A549 (cell line): ENCODE data around the gene PARD6G. TPM values are rescaled to one million over a fixed set of nuclear protein-coding genes. Genes with fewer than 3 reads are reported as not detected.

Experiments
- ATAC-seq, 2 experiments: fragments of 200-7000 bp in 1 of 2; fragments of >200 bp in 1 of 2; cut with Nextera tagmentation in 1 of 2; cut with Tn5 transposase in 1 of 2; 3 replicates each; pipeline versions ENCODE4 v1.8.0 to v1.9.1; 2018 to 2020; ENCODE audit warnings: mild to moderate bottlenecking in 1 of 2, moderate library complexity in 1 of 2
- CTCF ChIA-PET: fragments of 300-600 bp; sonication (Branson Sonifier 250); formaldehyde crosslinking; extraction: SDS; loops from one replicate; lab custom pipeline; 2021; ENCODE audit warnings: antibody characterized with exemption, inconsistent platforms; lab: Yijun Ruan, JAX
- POLR2A ChIA-PET: fragments of 350-600 bp; formaldehyde crosslinking; extraction: SDS; loops from one replicate; lab custom pipeline; 2021; ENCODE audit warnings: antibody characterized with exemption, inconsistent platforms; lab: Yijun Ruan, JAX
- DNase-seq, 2 experiments: peaks; one replicate each; pipeline versions ENCODE4 v3.0.0 to v3.0.0-alpha.2; 2011 to 2016; ENCODE audit warnings: low read depth in 1 of 2, low spot score in 1 of 2
- FAIRE-seq: peaks from 2 replicates; lab custom pipeline; 2011; peaks lifted over from hg19 to GRCh38; lab: Jason Lieb, UNC
- H3K27ac ChIP-seq, 2 experiments: fragments of >200 bp; sonication (Bioruptor Twin); formaldehyde crosslinking; 3 replicates each; pipeline ENCODE4 v1.5.1; 2016 to 2017
- H3K4me1 ChIP-seq: fragments of >200 bp; sonication (Bioruptor Twin); formaldehyde crosslinking; 3 replicates; pipeline ENCODE4 v1.6.1; 2016
- H3K4me2 ChIP-seq: fragments of >200 bp; sonication (Bioruptor Twin); formaldehyde crosslinking; 3 replicates; pipeline ENCODE4 v1.6.1; 2016
- H3K4me3 ChIP-seq: fragments of >200 bp; sonication (Bioruptor Twin); formaldehyde crosslinking; 3 replicates; pipeline ENCODE4 v1.5.1; 2016
- H3K9me3 ChIP-seq: fragments of >200 bp; sonication (Bioruptor Twin); formaldehyde crosslinking; 3 replicates; pipeline ENCODE4 v1.6.1; 2016
- CBX2 ChIP-seq: fragments of 200-600 bp; sonication (generic); IDR thresholded peaks from 2 replicates; pipeline ENCODE4 v1.6.1; 2016; ENCODE audit warnings: low read depth, mild to moderate bottlenecking, borderline replicate concordance
- CHD2 ChIP-seq: fragments of 150-350 bp; IDR thresholded peaks from 2 replicates; pipeline ENCODE4 v1.6.1; 2014; ENCODE audit warnings: low read length; ENCODE audit not compliant: partially characterized antibody
- CTCF ChIP-seq: fragments of >200 bp; sonication (Bioruptor Twin); formaldehyde crosslinking; IDR thresholded peaks from 3 replicates; pipeline ENCODE4 v1.5.1; 2016
- EHMT2 ChIP-seq: fragments of 200-600 bp; sonication (generic); IDR thresholded peaks from 2 replicates; pipeline ENCODE4 v1.6.1; 2016; ENCODE audit warnings: antibody characterized with exemption, low read depth, mild to moderate bottlenecking, moderate library complexity
- ELK1 ChIP-seq: fragments of 150-350 bp; IDR thresholded peaks from 2 replicates; pipeline ENCODE4 v1.6.1; 2014; ENCODE audit warnings: low read depth, mild to moderate bottlenecking, low read length
- FOSB ChIP-seq: fragments of 250-450 bp; sonication (Bioruptor Pico); IDR thresholded peaks from 2 replicates; pipeline ENCODE4 v1.5.0; 2020; ENCODE audit warnings: mild to moderate bottlenecking, moderate library complexity
- FOSL2 ChIP-seq, 2 experiments: fragments of 450-650 bp in 1 of 2; fragments of >200 bp in 1 of 2; sonication (Bioruptor Twin) in 1 of 2; formaldehyde crosslinking; IDR thresholded peaks; 2 replicates each; pipeline versions ENCODE4 v1.5.0 to v1.6.1; 2016 to 2020; ENCODE audit warnings: mild to moderate bottlenecking in 1 of 2, moderate library complexity in 1 of 2
- HDAC2 ChIP-seq: fragments of 200-600 bp; sonication (generic); IDR thresholded peaks from 2 replicates; pipeline ENCODE4 v1.6.1; 2016
- HEYL ChIP-seq: fragments of 250-450 bp; sonication (Bioruptor Pico); IDR thresholded peaks from 2 replicates; pipeline ENCODE4 v1.8.0; 2021; ENCODE audit warnings: mild to moderate bottlenecking, moderate library complexity
- HOXA7 ChIP-seq: fragments of 250-450 bp; sonication (Bioruptor Pico); IDR thresholded peaks from 2 replicates; pipeline ENCODE4 v1.5.0; 2020; ENCODE audit warnings: mild to moderate bottlenecking, moderate library complexity
- HOXB13 ChIP-seq: fragments of 250-450 bp; sonication (Bioruptor Pico); IDR thresholded peaks from 2 replicates; pipeline ENCODE4 v1.5.0; 2020; ENCODE audit warnings: low read depth, mild to moderate bottlenecking, moderate library complexity
- JUN ChIP-seq, 2 experiments: fragments of >200 bp; sonication (Bioruptor Twin); formaldehyde crosslinking; IDR thresholded peaks; 2 replicates in 1 of 2; 3 replicates in 1 of 2; pipeline ENCODE4 v1.6.1; 2016 to 2017
- KDM5A ChIP-seq: fragments of 200-600 bp; sonication (generic); IDR thresholded peaks from 2 replicates; pipeline ENCODE4 v1.6.1; 2016; ENCODE audit warnings: antibody characterized with exemption, mild to moderate bottlenecking
- NPAS2 ChIP-seq: fragments of 250-450 bp; sonication (Bioruptor Pico); IDR thresholded peaks from 2 replicates; pipeline ENCODE4 v1.8.0; 2022; ENCODE audit warnings: mild to moderate bottlenecking, moderate library complexity, borderline replicate concordance
- NR3C1 ChIP-seq: fragments of >200 bp; sonication (Bioruptor Twin); formaldehyde crosslinking; IDR thresholded peaks from 3 replicates; pipeline ENCODE4 v1.6.1; 2017
- PHF8 ChIP-seq: fragments of 200-600 bp; sonication (generic); IDR thresholded peaks from 2 replicates; pipeline ENCODE4 v1.6.1; 2016; ENCODE audit warnings: low read depth, mild to moderate bottlenecking, antibody characterized with exemption, moderate library complexity, borderline replicate concordance
- POLR2AphosphoS2 ChIP-seq: conservative IDR thresholded peaks from 2 replicates; pipeline ENCODE4 v1.6.1; 2012; ENCODE audit warnings: low read length, improper control_type of control experiment, inconsistent platforms
- RCOR1 ChIP-seq: fragments of 150-350 bp; IDR thresholded peaks from 2 replicates; pipeline ENCODE4 v1.6.1; 2014; ENCODE audit warnings: antibody characterized with exemption, low read length, low read depth
- RFX5 ChIP-seq: fragments of 450-650 bp; IDR thresholded peaks from 2 replicates; pipeline ENCODE4 v1.7.1; 2014; ENCODE audit warnings: antibody characterized with exemption, mild to moderate bottlenecking, moderate library complexity
- SMC3 ChIP-seq: fragments of >200 bp; sonication (Bioruptor Twin); formaldehyde crosslinking; IDR thresholded peaks from 3 replicates; pipeline ENCODE4 v1.6.1; 2018; ENCODE audit warnings: inconsistent platforms
- SREBF2 ChIP-seq: fragments of 450-650 bp; IDR thresholded peaks from 2 replicates; pipeline ENCODE4 v1.6.1; 2014; ENCODE audit warnings: mild to moderate bottlenecking, moderate library complexity
- TFCP2L1 ChIP-seq: fragments of 250-450 bp; sonication (Bioruptor Pico); IDR thresholded peaks from 2 replicates; pipeline ENCODE4 v1.5.0; 2021; ENCODE audit warnings: mild to moderate bottlenecking
- TP53 ChIP-seq: fragments of 250-450 bp; sonication (Bioruptor Pico); IDR thresholded peaks from 2 replicates; pipeline ENCODE4 v1.5.0; 2021; ENCODE audit warnings: mild to moderate bottlenecking, moderate library complexity
- ZC3H11A ChIP-seq: fragments of 450-650 bp; IDR thresholded peaks from 2 replicates; pipeline ENCODE4 v1.6.1; 2014; ENCODE audit warnings: antibody characterized with exemption, mild to moderate bottlenecking
- ZNF302 ChIP-seq: fragments of 250-450 bp; sonication (Bioruptor Pico); IDR thresholded peaks from 2 replicates; pipeline ENCODE4 v1.9.0; 2021; ENCODE audit warnings: inconsistent platforms, mild to moderate bottlenecking, moderate library complexity
- WGBS: methylation state at CpG from one replicate; pipeline ENCODE4 v1.1.6; 2017; ENCODE audit errors: missing lambda C conversion rate; 5-methylcytosine and 5-hydroxymethylcytosine counted together
- polyA plus RNA-seq, 4 experiments: library from polyadenylated mRNA; depleted of rRNA in 3 of 4; stranded (reverse); fragments of >200 nt; fragmentation: RNase III in 1 of 4; extraction: RNeasy Plus Mini Kit Qiagen cat#74134 plus additional on column Dnase treatment in 1 of 4; gene quantifications; 2 replicates in 3 of 4; 3 replicates in 1 of 4; pipeline ENCODE4 v1.2.3, GENCODE V29; 2011 to 2017
- TF ChIP-seq, protein P1 (sequence below): fragments of 450-650 bp; IDR thresholded peaks from 2 replicates; pipeline ENCODE4 v1.6.1; 2014; ENCODE audit warnings: antibody characterized with exemption
- TF ChIP-seq, protein P2 (sequence below): fragments of 200-600 bp; sonication (generic); IDR thresholded peaks from 2 replicates; pipeline ENCODE4 v1.6.1; 2016; ENCODE audit warnings: antibody characterized with exemption, mild to moderate bottlenecking, moderate library complexity

PARD6G gene
- polyA plus RNA-seq, 2 of the 4 experiments (the other 2 are of a cell fraction), result 1.6 to 2.3 TPM

DNA sequence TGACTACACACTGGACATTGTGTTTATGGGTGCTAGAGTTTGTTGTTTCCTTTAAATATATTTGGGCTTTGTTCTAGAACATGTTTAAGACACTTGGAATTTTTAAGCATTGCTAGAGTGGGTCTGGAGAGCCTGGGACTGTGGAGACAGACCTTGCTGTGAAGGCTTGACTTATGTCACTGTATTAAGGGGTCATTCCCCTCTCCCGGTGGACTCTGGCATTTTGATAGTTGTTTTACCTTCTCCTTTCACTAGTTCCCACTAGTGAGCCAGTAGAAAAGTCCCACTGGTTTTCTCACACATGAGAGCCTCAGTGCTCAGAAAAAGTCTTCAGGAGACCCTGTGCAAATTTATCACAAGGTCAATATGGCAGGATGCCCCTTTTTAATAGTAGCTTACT lies 119.7 kb downstream of the PARD6G start:
- H3K4me1 ChIP-seq, result no peaks in the 10 kb centered on the region
- TF ChIP-seq HOXB13 (CRISPR knock-in tag), result no peak
- no peak for TF ChIP-seq EHMT2
- no peak for TF ChIP-seq TFCP2L1 (CRISPR knock-in tag)
- no peak for TF ChIP-seq CHD2
- TF ChIP-seq CBX2, result no peak
- no peak for TF ChIP-seq POLR2AphosphoS2
- TF ChIP-seq CTCF, result no peak
- no peak for TF ChIP-seq HOXA7 (CRISPR knock-in tag)
- no peak for TF ChIP-seq ELK1
- TF ChIP-seq ZNF302 (CRISPR knock-in tag), result no peak
- no peak for TF ChIP-seq HDAC2
- TF ChIP-seq TP53 (CRISPR knock-in tag), result no peak
- no peak for TF ChIP-seq JUN (IDR thresholded peaks at IDR 0.05)
- no peak for TF ChIP-seq NR3C1
- no peak for TF ChIP-seq KDM5A
- FAIRE-seq (no peak), ATAC-seq (no peak), DNase-seq (no peak)
- H3K4me3 ChIP-seq, result no peak overlapping the region
- H3K27ac ChIP-seq, result no peak overlapping the region
- ChIA-PET POLR2A (no interaction called here), CTCF (no interaction called here)
- whole genome bisulfite sequencing, result 89% methylated on average over 1 of the region's 1 CpG
- no peaks in the 10 kb centered on the region for H3K9me3 ChIP-seq
- no peak overlapping the region for H3K4me2 ChIP-seq

GRCh38 chr18:80126797-80127196 lies 120.5 kb downstream of the PARD6G start:
- no peak overlapping the region for H3K27ac ChIP-seq
- no peaks in the 10 kb centered on the region for H3K9me3 ChIP-seq
- FAIRE-seq (no peak), ATAC-seq (no peak)
- H3K4me1 ChIP-seq, result no peaks in the 10 kb centered on the region
- TF ChIP-seq SREBF2 (no peak), TFCP2L1 (CRISPR knock-in tag) (no peak), ZC3H11A (no peak), RCOR1 (no peak), FOSL2 (IDR thresholded peaks at IDR 0.05) (no peak), FOSL2 (CRISPR knock-in tag; IDR thresholded peaks at IDR 0.05) (no peak), FOSB (CRISPR knock-in tag) (no peak), HEYL (CRISPR knock-in tag) (no peak), RFX5 (no peak), PHF8 (no peak), EHMT2 (no peak), SMC3 (no peak), NPAS2 (CRISPR knock-in tag) (no peak), CHD2 (no peak), HOXA7 (CRISPR knock-in tag) (no peak)
- TF ChIP-seq, protein P1, sequence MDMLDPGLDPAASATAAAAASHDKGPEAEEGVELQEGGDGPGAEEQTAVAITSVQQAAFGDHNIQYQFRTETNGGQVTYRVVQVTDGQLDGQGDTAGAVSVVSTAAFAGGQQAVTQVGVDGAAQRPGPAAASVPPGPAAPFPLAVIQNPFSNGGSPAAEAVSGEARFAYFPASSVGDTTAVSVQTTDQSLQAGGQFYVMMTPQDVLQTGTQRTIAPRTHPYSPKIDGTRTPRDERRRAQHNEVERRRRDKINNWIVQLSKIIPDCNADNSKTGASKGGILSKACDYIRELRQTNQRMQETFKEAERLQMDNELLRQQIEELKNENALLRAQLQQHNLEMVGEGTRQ, result no peak
- TF ChIP-seq, protein P2, sequence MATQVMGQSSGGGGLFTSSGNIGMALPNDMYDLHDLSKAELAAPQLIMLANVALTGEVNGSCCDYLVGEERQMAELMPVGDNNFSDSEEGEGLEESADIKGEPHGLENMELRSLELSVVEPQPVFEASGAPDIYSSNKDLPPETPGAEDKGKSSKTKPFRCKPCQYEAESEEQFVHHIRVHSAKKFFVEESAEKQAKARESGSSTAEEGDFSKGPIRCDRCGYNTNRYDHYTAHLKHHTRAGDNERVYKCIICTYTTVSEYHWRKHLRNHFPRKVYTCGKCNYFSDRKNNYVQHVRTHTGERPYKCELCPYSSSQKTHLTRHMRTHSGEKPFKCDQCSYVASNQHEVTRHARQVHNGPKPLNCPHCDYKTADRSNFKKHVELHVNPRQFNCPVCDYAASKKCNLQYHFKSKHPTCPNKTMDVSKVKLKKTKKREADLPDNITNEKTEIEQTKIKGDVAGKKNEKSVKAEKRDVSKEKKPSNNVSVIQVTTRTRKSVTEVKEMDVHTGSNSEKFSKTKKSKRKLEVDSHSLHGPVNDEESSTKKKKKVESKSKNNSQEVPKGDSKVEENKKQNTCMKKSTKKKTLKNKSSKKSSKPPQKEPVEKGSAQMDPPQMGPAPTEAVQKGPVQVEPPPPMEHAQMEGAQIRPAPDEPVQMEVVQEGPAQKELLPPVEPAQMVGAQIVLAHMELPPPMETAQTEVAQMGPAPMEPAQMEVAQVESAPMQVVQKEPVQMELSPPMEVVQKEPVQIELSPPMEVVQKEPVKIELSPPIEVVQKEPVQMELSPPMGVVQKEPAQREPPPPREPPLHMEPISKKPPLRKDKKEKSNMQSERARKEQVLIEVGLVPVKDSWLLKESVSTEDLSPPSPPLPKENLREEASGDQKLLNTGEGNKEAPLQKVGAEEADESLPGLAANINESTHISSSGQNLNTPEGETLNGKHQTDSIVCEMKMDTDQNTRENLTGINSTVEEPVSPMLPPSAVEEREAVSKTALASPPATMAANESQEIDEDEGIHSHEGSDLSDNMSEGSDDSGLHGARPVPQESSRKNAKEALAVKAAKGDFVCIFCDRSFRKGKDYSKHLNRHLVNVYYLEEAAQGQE, result no peak
- TF ChIP-seq, all 56 proteins: peak for 0
- Histone ChIP-seq H3K4me3 (no peak overlapping the region), H3K4me2 (no peak overlapping the region)
- WGBS, result 94% methylated on average over 9 of the region's 9 CpGs
- ChIA-PET POLR2A (no interaction called here), CTCF (no interaction called here)
- no peak for DNase-seq
